ENCODE data around the gene PLA2G2D. TPM values are rescaled to one million over a fixed set of nuclear protein-coding genes. Genes with fewer than 3 reads are reported as not detected.

PLA2G2D gene
- total and polyA plus RNA-seq, 2 of the 8 experiments (the other 6 are each of a cell fraction or from before 2014, with no cell fraction given) = not detected

- Histone ChIP-seq H3K27me3 (replicated peaks in 1 of 4; ENCODE audit: control insufficient read depth in 3 of 4, extremely low read depth in 1 of 4, insufficient read depth in 3 of 4, low read length in 3 of 4) (no peaks in the 10 kb centered on the region), H3K36me3 (ENCODE audit: control insufficient read depth in 2 of 4, insufficient read depth in 4 of 4, low read length in 3 of 4) (no peaks in the 10 kb centered on the region), H3K4me3 (ENCODE audit: extremely low read depth in 1 of 4, insufficient read depth in 2 of 4, low read depth in 3 of 4, low read length in 4 of 4) (no peak overlapping the region; a peak in 1 of 8 replicates), H2AK5ac (ENCODE audit: low read depth, low read length) (no peak overlapping the region), H2AFZ (ENCODE audit: low read length) (no peak overlapping the region), H4K5ac (ENCODE audit: insufficient read length, low read depth, low read length) (no peak overlapping the region), H3K9ac (replicated peaks in 1 of 4; ENCODE audit: extremely low read depth in 1 of 4, low read depth in 3 of 4, low read length in 3 of 4) (no peak overlapping the region), H3K4me1 (replicated peaks in 1 of 4; ENCODE audit: control insufficient read depth in 3 of 4, insufficient read depth in 4 of 4, low read length in 3 of 4) (peaks cover 0 to 11% (median 5%) of the 10 kb centered on the region in 4 experiments; a peak in 6 of 7 replicates), H4K20me1 (replicated peaks in 1 of 2; ENCODE audit: control insufficient read depth in 1 of 2, insufficient read depth in 2 of 2, low read length in 2 of 2) (no peaks in the 10 kb centered on the region), H3K4me2 (ENCODE audit: insufficient read depth in 1 of 2, low read depth in 2 of 2, low read length in 2 of 2) (peak overlapping the region in 1 of 2 experiments; percentile 44; a peak in 2 of 4 replicates), H4K91ac (replicated peaks; ENCODE audit: insufficient read length, low read length) (no peak overlapping the region), H2BK12ac (ENCODE audit: low read depth, low read length) (no peak overlapping the region), H3K9me3 (ENCODE audit: insufficient read depth in 2 of 2, low read depth in 1 of 2, low read length in 1 of 2) (no peaks in the 10 kb centered on the region), H4K8ac (ENCODE audit: extremely low read depth, insufficient read depth, low read length) (no peak overlapping the region), H2BK20ac (ENCODE audit: low read length) (no peak overlapping the region), H2BK5ac (ENCODE audit: low read depth, low read length) (no peak overlapping the region), H2BK120ac (replicated peaks; ENCODE audit: low read depth, low read length) (no peak overlapping the region), H3K23me2 (ENCODE audit: low read depth, low read length) (no peaks in the 10 kb centered on the region), H3K56ac (replicated peaks; ENCODE audit: insufficient read length, low read depth, low read length) (no peak overlapping the region), H3K79me2 (ENCODE audit: control insufficient read depth in 1 of 2, insufficient read depth in 2 of 2, low read length in 2 of 2) (no peaks in the 10 kb centered on the region), H2BK15ac (ENCODE audit: low read length) (no peak overlapping the region), H3K4ac (replicated peaks; ENCODE audit: insufficient read length, low read depth, low read length) (no peak overlapping the region), H3K14ac (ENCODE audit: insufficient read length) (no peak overlapping the region), H3K18ac (ENCODE audit: extremely low read depth, low read length) (no peak overlapping the region), H3K27ac (ENCODE audit: low read depth, low read length) (no peak overlapping the region), H3K79me1 (ENCODE audit: low read depth, low read length) (no peaks in the 10 kb centered on the region), H3K23ac (ENCODE audit: insufficient read length) (no peak overlapping the region)
- no peak for FAIRE-seq
- WGBS, 2 experiments (ENCODE audit: extremely low coverage in 1 of 2, insufficient coverage in 1 of 2, insufficient read length in 1 of 2, insufficient replicate concordance in 2 of 2, low coverage in 1 of 2, low lambda C conversion rate in 2 of 2, missing lambda C conversion rate in 1 of 2) = 57% methylated on average over 5 of the region's 6 CpGs; no CpG with 5 or more reads in 1 of the 2 experiments
- ChIA-PET CTCF (ENCODE audit: partially characterized antibody) (interaction anchor here (0.6 to 13.5 kb wide), 35 partner anchors 10 to 341 kb away, joined by 3 to 127 read pairs (median 5); partner anchors contain the start of genes PLA2G2A and PLA2G2E), POLR2A (ENCODE audit: partially characterized antibody) (interaction anchor here (1.0 to 1.2 kb wide), 3 partner anchors 9 to 235 kb away, joined by 3 to 4 read pairs (median 3); no protein-coding TSS in a partner anchor)
- no peak for DNase-seq (ENCODE audit: low read depth in 1 of 2, low spot score in 2 of 2)
- no peak for TF ChIP-seq CEBPB (IDR thresholded peaks at IDR 0.05; ENCODE audit: low read depth, low read length)
- peak in 1 of 2 experiments; percentile 5; a peak in 1 of 4 replicates for TF ChIP-seq RAD21 (IDR thresholded peaks at IDR 0.05 in 1 of 2, conservative IDR thresholded peaks at IDR 0.05 in 1 of 2; ENCODE audit: low read depth in 2 of 2, low read length in 2 of 2)
- no peak for TF ChIP-seq KDM4A (IDR thresholded peaks at IDR 0.05; ENCODE audit: low read depth, low read length, severe bottlenecking)
- peak; percentile 94 to 96 for TF ChIP-seq SIN3A (conservative IDR thresholded peaks at IDR 0.05 in 1 of 2, IDR thresholded peaks at IDR 0.05 in 1 of 2; ENCODE audit: low read depth in 1 of 2, low read length in 2 of 2)
- TF ChIP-seq SAP30 (IDR thresholded peaks at IDR 0.05; ENCODE audit: insufficient read depth, insufficient replicate concordance, low read length) = no peak
Measured at GRCh38 chr1:20153000-20153418, 33.7 kb upstream of the PLA2G2D start.
